Measurements from ENCODE around the gene ASMTL. TPM values are rescaled to one million over a fixed set of nuclear protein-coding genes. Genes with fewer than 3 reads are reported as not detected.

The ASMTL gene
- total RNA-seq, 4 donors from 2014 or later: 3.4 to 20.3 (median 18.4) TPM

- WGBS, 2 donors (ENCODE audit: low coverage in 1 of 2): 86 to 87% methylated on average over 8 to 10 of the region's 10 CpGs
- no peak for DNase-seq
- H3K9me3 ChIP-seq: peaks cover 5 to 6% of the 10 kb centered on the region in 2 donors
- intact Hi-C loops (cut with DNase I; ENCODE audit: low total_unique reads): no loop called here
- TF ChIP-seq, protein P1, sequence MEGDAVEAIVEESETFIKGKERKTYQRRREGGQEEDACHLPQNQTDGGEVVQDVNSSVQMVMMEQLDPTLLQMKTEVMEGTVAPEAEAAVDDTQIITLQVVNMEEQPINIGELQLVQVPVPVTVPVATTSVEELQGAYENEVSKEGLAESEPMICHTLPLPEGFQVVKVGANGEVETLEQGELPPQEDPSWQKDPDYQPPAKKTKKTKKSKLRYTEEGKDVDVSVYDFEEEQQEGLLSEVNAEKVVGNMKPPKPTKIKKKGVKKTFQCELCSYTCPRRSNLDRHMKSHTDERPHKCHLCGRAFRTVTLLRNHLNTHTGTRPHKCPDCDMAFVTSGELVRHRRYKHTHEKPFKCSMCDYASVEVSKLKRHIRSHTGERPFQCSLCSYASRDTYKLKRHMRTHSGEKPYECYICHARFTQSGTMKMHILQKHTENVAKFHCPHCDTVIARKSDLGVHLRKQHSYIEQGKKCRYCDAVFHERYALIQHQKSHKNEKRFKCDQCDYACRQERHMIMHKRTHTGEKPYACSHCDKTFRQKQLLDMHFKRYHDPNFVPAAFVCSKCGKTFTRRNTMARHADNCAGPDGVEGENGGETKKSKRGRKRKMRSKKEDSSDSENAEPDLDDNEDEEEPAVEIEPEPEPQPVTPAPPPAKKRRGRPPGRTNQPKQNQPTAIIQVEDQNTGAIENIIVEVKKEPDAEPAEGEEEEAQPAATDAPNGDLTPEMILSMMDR (IDR thresholded peaks at IDR 0.05): no peak
- TF ChIP-seq POLR2AphosphoS5 (IDR thresholded peaks at IDR 0.05): no peak
- TF ChIP-seq POLR2A (IDR thresholded peaks at IDR 0.05): no peak
- TF ChIP-seq EP300 (IDR thresholded peaks at IDR 0.05; ENCODE audit: low read depth): no peak
- peaks cover 0 to 14% (median 3%) of the 10 kb centered on the region in 4 donors for H3K36me3 ChIP-seq
- in situ Hi-C loops (cut with MboI; ENCODE audit: low pct_ligation_motif_present in 1 of 4, low pct_unique_long_range_greater_than_20kb in 1 of 4, low sequenced_read_pairs in 3 of 4): no loop called here
- H3K27ac ChIP-seq: no peak overlapping the region
- no peak overlapping the region for H3K4me3 ChIP-seq
- no peaks in the 10 kb centered on the region for H3K4me1 ChIP-seq
- no peaks in the 10 kb centered on the region for H3K27me3 ChIP-seq
Measured at GRCh38 chrX:1425381-1425780, 27.3 kb downstream of the ASMTL start.

- TF ChIP-seq EP300 (IDR thresholded peaks at IDR 0.05; ENCODE audit: low read depth) (no peak), POLR2A (IDR thresholded peaks at IDR 0.05) (no peak), POLR2AphosphoS5 (IDR thresholded peaks at IDR 0.05) (no peak)
- TF ChIP-seq, protein P1 (IDR thresholded peaks at IDR 0.05): no peak
- Histone ChIP-seq H3K4me1 (no peaks in the 10 kb centered on the region), H3K9me3 (peaks cover 5 to 6% of the 10 kb centered on the region in 2 donors), H3K27me3 (no peaks in the 10 kb centered on the region), H3K36me3 (peaks cover 0 to 14% (median 3%) of the 10 kb centered on the region in 4 donors), H3K4me3 (no peak overlapping the region), H3K27ac (no peak overlapping the region)
- 69 to 84% methylated on average over 7 to 9 of the region's 9 CpGs for WGBS, 2 donors (ENCODE audit: low coverage in 1 of 2)
- DNase-seq: no peak
- in situ Hi-C loops (cut with MboI; ENCODE audit: low pct_ligation_motif_present in 1 of 4, low pct_unique_long_range_greater_than_20kb in 1 of 4, low sequenced_read_pairs in 3 of 4) (no loop called here), intact Hi-C loops (cut with DNase I; ENCODE audit: low total_unique reads) (no loop called here)
Measured at GRCh38 chrX:1424147-1424851, 28.4 kb downstream of the ASMTL start.

DNA sequence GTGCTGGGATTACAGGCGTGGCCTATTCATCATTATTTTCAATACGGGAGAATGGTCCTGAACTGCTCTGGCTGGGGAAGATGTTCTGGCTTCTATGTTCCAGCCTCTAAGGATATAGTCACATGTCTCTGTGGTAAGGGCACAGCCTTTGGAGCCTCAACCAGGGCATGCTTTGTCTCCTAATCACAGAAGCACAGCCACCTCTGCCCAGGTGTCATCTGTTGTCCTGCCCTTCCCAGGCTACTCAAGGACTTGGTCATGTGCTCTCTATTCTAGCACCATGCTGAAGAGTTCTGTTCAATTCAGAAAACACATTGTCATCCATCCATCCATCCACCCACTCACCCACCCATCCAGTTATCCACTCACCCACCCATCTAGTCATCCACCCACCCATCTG is 29.5 kb downstream of the ASMTL start:
- TF ChIP-seq POLR2AphosphoS5 (IDR thresholded peaks at IDR 0.05): no peak
- no peak for TF ChIP-seq POLR2A (IDR thresholded peaks at IDR 0.05)
- TF ChIP-seq, protein P1 (IDR thresholded peaks at IDR 0.05): no peak
- TF ChIP-seq EP300 (IDR thresholded peaks at IDR 0.05; ENCODE audit: low read depth): no peak
- Histone ChIP-seq H3K9me3 (peaks cover 5 to 6% of the 10 kb centered on the region in 2 donors), H3K36me3 (peaks cover 0 to 14% (median 5%) of the 10 kb centered on the region in 4 donors), H3K4me3 (no peak overlapping the region), H3K27me3 (no peaks in the 10 kb centered on the region), H3K27ac (no peak overlapping the region), H3K4me1 (no peaks in the 10 kb centered on the region)
- no peak for DNase-seq
- intact Hi-C loops (cut with DNase I; ENCODE audit: low total_unique reads) (no loop called here), in situ Hi-C loops (cut with MboI; ENCODE audit: low pct_ligation_motif_present in 1 of 4, low pct_unique_long_range_greater_than_20kb in 1 of 4, low sequenced_read_pairs in 3 of 4) (no loop called here)
- 69% methylated on average over 2 of the region's 2 CpGs; no CpG with 5 or more reads in 1 of the 2 donors for WGBS, 2 donors (ENCODE audit: low coverage in 1 of 2)

- H3K27me3 ChIP-seq: no peaks in the 10 kb centered on the region
- intact Hi-C loops (cut with DNase I; ENCODE audit: low total_unique reads) (no loop called here), in situ Hi-C loops (cut with MboI; ENCODE audit: low pct_ligation_motif_present in 1 of 4, low pct_unique_long_range_greater_than_20kb in 1 of 4, low sequenced_read_pairs in 3 of 4) (no loop called here)
- WGBS, 2 donors (ENCODE audit: low coverage in 1 of 2): 94% methylated on average over 4 of the region's 4 CpGs; no CpG with 5 or more reads in 1 of the 2 donors
- H3K27ac ChIP-seq: no peak overlapping the region
- no peak overlapping the region for H3K4me3 ChIP-seq
- H3K4me1 ChIP-seq: no peaks in the 10 kb centered on the region
- peaks cover 5 to 6% of the 10 kb centered on the region in 2 donors for H3K9me3 ChIP-seq
- TF ChIP-seq, protein P1 (IDR thresholded peaks at IDR 0.05): no peak
- TF ChIP-seq POLR2A (IDR thresholded peaks at IDR 0.05) (no peak), EP300 (IDR thresholded peaks at IDR 0.05; ENCODE audit: low read depth) (no peak)
- no peak for DNase-seq
- peaks cover 0 to 14% (median 7%) of the 10 kb centered on the region in 4 donors for H3K36me3 ChIP-seq
Measured at GRCh38 chrX:1422135-1422465, 30.6 kb downstream of the ASMTL start.
